Activated CD4-positive, alpha-beta T cell treated with anti-CD3 and anti-CD28 coated beads for 4 hours (primary cell): ENCODE results near the gene FOXJ3.

Source experiments
- DNase-seq, 2 donors: peaks; one replicate each; pipeline ENCODE4 v3.0.0-alpha.2; 2020

The FOXJ3 gene

GRCh38 chr1:42139444-42139843 lies 195.6 kb downstream of the FOXJ3 start:
- no peak for DNase-seq

- no peak for DNase-seq
These were observed 196.4 kb downstream of the FOXJ3 start for GRCh38 chr1:42138586-42138985.

DNA sequence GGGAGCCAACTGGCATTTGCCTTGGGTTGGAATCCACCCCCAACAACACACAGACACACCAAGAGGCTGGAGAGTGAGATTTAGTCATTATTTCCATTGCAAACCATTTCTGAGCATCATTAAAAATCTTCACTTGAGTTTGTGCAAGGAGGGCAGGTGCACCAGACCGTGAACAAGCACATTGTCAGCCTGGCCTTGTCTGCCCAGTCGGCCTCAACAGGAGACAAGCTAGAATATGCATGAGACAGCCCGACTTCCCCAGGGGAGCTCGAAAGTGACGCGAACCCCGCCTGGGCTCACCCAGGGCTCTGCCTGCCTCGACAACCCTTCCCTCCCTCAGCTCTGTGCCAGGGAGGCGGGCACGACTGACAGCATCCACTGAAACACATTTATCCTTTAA lies 197.3 kb downstream of the FOXJ3 start:
- DNase-seq, result no peak

DNA sequence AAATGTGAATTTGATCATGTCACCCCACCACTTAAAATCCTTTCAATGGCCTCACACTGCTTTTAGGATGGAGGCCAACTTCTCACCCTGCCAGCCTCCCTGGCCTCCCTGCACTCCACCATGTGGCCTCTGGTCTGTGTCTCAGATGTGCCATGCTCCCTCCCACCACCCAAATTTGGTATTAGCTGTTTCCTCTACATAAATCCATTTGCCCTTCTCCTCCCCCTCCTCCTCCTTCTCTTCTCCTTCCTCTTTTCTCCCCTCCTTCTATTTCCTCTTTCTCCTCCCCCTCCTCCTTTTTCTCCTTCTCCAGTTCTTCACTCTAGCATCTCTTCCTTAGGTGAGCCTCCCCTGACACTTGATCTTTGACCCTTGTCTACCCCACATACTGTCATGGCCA lies 198.6 kb downstream of the FOXJ3 start:
- DNase-seq, result no peak

DNA sequence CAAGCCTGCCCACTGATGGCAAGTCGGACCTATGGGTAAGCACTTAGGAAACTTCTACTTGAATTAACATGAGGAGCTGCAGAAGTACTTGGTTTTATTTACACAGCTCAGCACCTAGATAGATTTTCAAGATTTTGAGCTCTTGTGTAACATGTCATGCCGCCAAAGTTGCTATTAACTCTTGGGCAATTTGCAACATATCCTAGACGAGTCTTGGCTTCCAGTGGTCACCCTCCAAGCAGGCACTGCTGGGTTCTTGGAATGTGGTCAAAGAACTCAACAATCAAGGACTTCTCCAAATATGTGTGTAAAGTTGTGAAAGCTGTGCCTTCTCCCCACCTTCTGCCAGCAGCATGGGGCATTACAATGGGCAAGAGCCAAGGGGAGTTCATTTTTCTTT lies 199.6 kb downstream of the FOXJ3 start:
- no peak for DNase-seq

GRCh38 chr1:42133809-42134526 lies 201.1 kb downstream of the FOXJ3 start:
- DNase-seq, result no peak

DNA sequence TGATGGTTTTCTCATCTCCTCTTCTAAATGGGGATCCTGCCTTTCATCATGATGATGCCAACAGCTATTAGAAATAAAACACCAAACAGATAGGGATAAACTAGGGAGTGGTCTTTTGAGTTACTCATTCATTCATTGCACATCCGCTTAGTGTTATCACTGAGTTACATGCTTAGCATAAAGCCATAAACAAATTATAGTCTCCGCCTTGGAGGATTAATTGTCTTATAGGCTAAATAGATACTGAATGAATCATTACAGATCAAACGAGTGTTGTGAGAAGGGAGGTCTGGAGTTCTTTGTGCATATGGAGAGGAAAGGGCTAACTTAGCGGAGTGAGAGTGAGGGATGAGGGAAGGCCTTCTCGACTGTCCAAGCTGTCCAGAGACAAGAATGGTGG lies 201.6 kb downstream of the FOXJ3 start:
- no peak for DNase-seq

GRCh38 chr1:42130061-42130660 lies 204.9 kb downstream of the FOXJ3 start:
- no peak for DNase-seq

DNA sequence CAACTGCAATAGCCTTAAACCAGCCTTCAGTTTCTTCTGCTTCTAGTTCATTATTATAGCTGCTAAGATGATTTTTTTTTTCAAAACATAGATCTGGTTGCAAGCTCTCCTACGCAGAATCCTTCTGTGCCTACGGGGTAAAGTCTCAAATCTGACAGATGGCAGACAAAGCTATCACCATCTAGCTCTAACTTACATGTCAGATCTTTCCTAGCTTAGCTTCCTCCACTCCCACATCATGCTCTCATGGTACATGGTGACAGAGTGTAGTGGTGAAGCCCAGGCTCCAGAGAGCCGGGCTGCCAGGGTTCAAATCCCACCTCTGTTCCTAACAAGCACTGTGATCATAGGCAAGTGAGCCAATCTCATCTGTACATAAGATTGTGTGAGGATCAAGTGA lies 206.1 kb downstream of the FOXJ3 start:
- DNase-seq, result no peak

DNA sequence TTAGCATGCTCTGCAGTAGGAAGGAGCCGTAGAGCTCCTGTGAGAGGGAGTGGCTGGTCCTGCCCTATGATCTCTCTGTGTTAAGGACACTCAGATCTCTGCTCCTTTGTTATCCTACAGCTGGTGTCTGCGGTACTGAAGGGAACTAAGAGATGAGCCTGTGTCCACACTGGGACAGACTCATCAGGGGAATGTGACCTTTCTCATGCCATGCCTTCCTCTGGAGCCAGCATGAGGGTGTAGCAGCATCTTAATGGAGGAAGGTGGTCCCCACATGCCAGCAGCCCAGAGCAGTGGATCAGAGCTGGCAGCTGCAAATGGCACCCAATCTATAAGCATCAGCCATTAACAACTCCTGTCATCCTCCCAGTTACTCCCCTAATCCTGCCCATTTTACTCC lies 206.5 kb downstream of the FOXJ3 start:
- DNase-seq, result no peak

- no peak for DNase-seq
These were observed 207.3 kb downstream of the FOXJ3 start for GRCh38 chr1:42127767-42128166.
